Rectal smooth muscle tissue (tissue), 1 donor: Measurements from ENCODE around the gene MOGAT3.

ENCODE experiments used
- H3K27ac ChIP-seq: one replicate; pipeline ENCODE4 v1.7.0; 2013; ENCODE audit warnings: low read depth, low read length, inconsistent platforms
- H3K27me3 ChIP-seq: one replicate; pipeline ENCODE4 v1.7.0; 2013; ENCODE audit warnings: low read length; ENCODE audit not compliant: control insufficient read depth, insufficient read depth
- H3K36me3 ChIP-seq: one replicate; pipeline ENCODE4 v1.7.0; 2013; ENCODE audit warnings: low read length; ENCODE audit not compliant: control insufficient read depth, insufficient read depth
- H3K4me1 ChIP-seq: one replicate; pipeline ENCODE4 v1.7.0; 2013; ENCODE audit warnings: low read length; ENCODE audit not compliant: control insufficient read depth, insufficient read depth
- H3K4me3 ChIP-seq: one replicate; pipeline ENCODE4 v1.7.0; 2013; ENCODE audit warnings: low read length
- H3K9ac ChIP-seq: one replicate; pipeline ENCODE4 v1.7.0; 2013; ENCODE audit warnings: low read length

Gene MOGAT3

DNA sequence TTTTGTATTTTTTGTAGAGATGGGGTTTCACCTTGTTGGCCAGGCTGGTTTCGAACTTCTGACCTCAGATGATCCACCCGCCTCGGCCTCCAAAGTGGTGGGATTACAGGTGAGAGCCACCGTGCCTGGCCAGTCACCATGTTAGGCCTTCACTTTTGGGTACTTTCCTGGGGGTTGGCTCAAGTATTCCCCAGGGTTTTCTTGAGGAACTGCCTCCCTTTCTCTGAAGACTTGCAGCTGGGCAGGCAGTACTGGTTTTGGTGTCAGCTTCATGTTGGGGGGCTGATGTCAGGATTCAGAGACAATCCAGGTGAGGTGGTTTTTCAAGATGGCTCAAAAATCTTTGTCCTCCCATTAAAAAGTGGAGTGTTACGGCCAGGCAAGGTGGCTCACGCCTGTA lies 24.8 kb upstream of the MOGAT3 start:
- H3K27me3 ChIP-seq = no peaks in the 10 kb centered on the region
- H3K36me3 ChIP-seq = peaks cover 22% of the 10 kb centered on the region
- H3K4me1 ChIP-seq = no peaks in the 10 kb centered on the region
- H3K27ac ChIP-seq = no peak overlapping the region
- no peak overlapping the region for H3K9ac ChIP-seq
- no peak overlapping the region for H3K4me3 ChIP-seq

- no peaks in the 10 kb centered on the region for H3K27me3 ChIP-seq
- H3K9ac ChIP-seq = no peak overlapping the region
- H3K4me1 ChIP-seq = peaks cover 3% of the 10 kb centered on the region
- peaks cover 22% of the 10 kb centered on the region for H3K36me3 ChIP-seq
- no peak overlapping the region for H3K27ac ChIP-seq
- no peak overlapping the region for H3K4me3 ChIP-seq
Measured at GRCh38 chr7:101223528-101223927, 22.7 kb upstream of the MOGAT3 start.

- Histone ChIP-seq H3K27me3 (no peaks in the 10 kb centered on the region), H3K27ac (no peak overlapping the region), H3K9ac (no peak overlapping the region), H3K4me3 (no peak overlapping the region), H3K4me1 (peaks cover 5% of the 10 kb centered on the region), H3K36me3 (peaks cover 19% of the 10 kb centered on the region)
Measured at GRCh38 chr7:101222275-101222830, 21.5 kb upstream of the MOGAT3 start.

DNA sequence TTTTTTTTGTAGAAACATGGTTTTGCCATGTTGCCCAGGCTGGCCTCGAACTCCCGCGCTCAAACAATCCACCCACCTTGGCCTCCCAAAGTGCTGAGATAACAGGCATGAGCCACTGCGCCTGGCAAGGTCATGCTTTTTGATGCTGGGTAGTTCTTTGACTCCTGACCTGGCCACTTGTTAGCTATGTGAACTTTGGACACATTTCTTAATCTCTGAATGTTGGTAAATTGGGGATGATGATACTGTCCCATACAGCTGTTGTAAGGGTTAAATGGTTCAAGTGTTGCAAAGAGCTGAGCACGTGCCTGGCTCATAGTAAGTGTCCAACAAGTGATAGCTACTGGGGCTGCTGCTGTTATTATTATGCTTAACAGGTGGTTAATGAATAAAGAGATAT lies 19.5 kb upstream of the MOGAT3 start:
- no peak overlapping the region for H3K27ac ChIP-seq
- no peak overlapping the region for H3K9ac ChIP-seq
- H3K4me1 ChIP-seq = peaks cover 13% of the 10 kb centered on the region
- H3K4me3 ChIP-seq = no peak overlapping the region
- peaks cover 16% of the 10 kb centered on the region for H3K36me3 ChIP-seq
- H3K27me3 ChIP-seq = no peaks in the 10 kb centered on the region

DNA sequence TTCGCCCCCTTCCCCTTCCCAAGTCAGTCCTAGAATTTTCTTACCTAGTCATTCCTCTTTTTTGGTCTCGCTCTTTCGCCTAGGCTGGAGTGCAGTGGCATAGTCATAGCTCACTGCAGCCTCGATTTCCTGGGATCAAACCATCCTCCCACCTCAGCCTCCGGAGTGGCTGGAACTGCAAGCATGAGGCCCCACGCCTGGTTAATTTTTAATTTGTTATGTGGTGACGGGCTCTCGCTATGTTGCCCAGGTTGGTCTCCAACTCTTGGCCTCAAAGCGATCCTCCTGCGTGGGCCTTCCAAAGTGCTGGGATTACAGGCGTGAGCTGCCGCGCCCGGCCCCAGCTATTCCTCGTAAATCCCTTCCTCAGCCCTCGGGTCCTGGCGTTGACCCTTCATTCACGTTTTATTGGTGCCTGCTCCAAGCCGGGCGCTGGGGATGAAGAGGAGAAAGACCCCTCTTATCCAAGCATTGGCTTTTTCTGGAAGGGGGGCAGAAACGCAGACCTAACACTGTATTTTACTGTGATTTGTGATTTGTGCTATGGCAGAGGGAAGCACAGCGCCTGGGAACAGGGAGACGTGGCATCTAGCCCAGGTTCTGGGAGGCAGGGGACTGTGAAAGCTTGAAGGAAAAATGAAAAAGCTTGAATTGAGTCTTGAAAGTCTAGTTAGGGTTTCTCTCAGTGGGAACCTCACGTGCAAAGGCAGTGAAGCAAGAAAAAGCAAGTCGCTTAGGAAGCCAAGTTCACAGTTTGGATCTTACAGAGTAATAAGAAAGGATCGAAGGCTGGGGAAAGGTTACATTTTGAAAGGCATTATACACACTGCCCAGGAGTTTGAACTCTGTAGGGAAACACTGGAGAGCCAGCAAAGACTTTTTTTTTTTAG lies 17.6 kb upstream of the MOGAT3 start:
- no peak overlapping the region for H3K27ac ChIP-seq
- peaks cover 8% of the 10 kb centered on the region for H3K36me3 ChIP-seq
- peaks cover 13% of the 10 kb centered on the region for H3K4me1 ChIP-seq

GRCh38 chr7:101217388-101218235 lies 16.8 kb upstream of the MOGAT3 start, which contains the start of the genes PLOD3 and ZNHIT1:
TSS of gene PLOD3 (minus strand) at chr7:101217581. CDS start at chr7:101217274, 307 bp downstream.
TSS of gene ZNHIT1 (plus strand) at chr7:101218165. CDS start at chr7:101218196, 31 bp downstream.
- peak within 1 kb of the TSS; percentile 82 for H3K27ac ChIP-seq
- H3K4me3 ChIP-seq = peak within 1 kb of the TSS; percentile 87
- peaks cover 4% of the 10 kb centered on the region for H3K36me3 ChIP-seq
- peak within 1 kb of the TSS; percentile 69 for H3K9ac ChIP-seq
- peaks cover 13% of the 10 kb centered on the region for H3K4me1 ChIP-seq
- H3K27me3 ChIP-seq = no peaks in the 10 kb centered on the region

More for the DNA sequence above, 17.6 kb upstream of the MOGAT3 start:
- Histone ChIP-seq H3K9ac (peak overlapping the region; percentile 33), H3K4me3 (peak overlapping the region; percentile 87), H3K27me3 (no peaks in the 10 kb centered on the region)

DNA sequence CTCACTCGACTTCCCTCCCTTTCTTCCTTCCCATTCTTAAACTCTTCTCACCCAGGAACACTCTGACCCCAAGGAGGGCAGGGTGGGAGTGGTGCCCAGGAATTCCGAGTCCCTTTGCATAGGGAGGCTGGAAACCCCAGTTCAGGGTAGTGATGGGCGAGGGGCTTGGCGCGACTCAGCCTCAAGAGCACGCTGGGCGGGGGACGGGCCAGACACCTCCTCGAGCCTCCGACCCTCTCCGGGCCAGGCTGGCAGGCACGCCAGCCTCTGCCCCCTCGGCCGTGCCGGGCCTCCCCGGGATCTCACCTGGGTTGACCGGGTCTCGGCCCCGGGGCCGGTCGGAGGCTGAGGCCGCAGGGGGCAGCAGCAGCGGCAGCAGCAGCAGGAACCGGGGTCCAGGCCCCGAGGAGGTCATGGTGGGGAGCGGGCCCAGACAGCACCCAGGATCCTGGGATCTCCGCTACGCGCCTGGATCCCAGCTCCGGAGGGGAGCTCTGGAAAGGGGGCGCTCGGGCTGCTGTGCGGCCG lies 16.1 kb upstream of the MOGAT3 start:
- Histone ChIP-seq H3K9ac (peak overlapping the region; percentile 69), H3K4me3 (peak overlapping the region; percentile 80), H3K27ac (peak overlapping the region; percentile 82), H3K27me3 (no peaks in the 10 kb centered on the region), H3K36me3 (peaks cover 6% of the 10 kb centered on the region), H3K4me1 (peaks cover 13% of the 10 kb centered on the region)

DNA sequence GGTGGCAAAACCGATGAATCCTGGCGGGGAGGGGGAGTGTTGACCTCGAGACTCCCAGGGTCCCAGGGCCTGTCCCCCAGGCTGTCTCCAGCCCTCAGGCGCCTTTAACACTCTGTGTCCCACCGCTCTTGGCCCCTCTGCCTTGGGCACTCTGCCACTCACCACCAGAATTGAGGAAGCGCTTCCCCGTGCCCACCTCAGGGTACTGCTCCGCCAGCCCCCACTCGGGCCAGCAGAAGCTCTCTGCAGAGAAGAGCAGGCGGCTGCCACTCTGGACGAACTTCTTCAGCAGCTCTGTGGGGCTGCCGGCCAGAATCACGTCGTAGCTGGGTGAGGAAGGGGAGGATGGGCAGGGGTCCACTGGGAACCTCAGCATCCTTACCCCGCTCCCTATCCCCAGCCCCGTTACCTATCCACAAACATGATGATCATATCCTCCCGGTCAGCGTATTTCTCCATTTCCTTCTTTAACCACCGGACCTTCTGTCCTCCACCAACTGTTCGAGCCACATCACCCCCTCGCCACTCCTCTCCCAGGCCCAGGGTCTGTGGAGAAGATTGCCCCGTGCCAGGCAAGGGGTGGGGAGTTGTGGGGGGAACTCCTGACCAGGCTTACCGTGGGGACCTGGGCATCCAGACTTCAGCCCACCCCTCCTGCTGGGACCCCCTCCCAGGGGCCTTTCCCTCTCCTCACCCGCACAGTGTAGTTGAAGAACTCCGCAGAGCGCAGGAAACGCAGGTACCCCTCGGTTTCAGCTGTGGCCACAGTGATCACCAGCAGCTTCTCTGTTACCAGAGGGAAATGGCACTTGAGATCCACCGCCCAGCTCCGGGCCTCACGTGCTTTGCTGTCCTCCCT lies 15.4 kb upstream of the MOGAT3 start:
- Histone ChIP-seq H3K36me3 (peaks cover 5% of the 10 kb centered on the region), H3K4me3 (peak overlapping the region; percentile 80), H3K27me3 (no peaks in the 10 kb centered on the region), H3K9ac (peak overlapping the region; percentile 69), H3K4me1 (peaks cover 13% of the 10 kb centered on the region), H3K27ac (no peak overlapping the region)

GRCh38 chr7:101212014-101212413 lies 11.2 kb upstream of the MOGAT3 start:
- Histone ChIP-seq H3K36me3 (peaks cover 15% of the 10 kb centered on the region), H3K9ac (no peak overlapping the region), H3K27ac (no peak overlapping the region), H3K27me3 (no peaks in the 10 kb centered on the region), H3K4me3 (no peak overlapping the region), H3K4me1 (peaks cover 8% of the 10 kb centered on the region)

DNA sequence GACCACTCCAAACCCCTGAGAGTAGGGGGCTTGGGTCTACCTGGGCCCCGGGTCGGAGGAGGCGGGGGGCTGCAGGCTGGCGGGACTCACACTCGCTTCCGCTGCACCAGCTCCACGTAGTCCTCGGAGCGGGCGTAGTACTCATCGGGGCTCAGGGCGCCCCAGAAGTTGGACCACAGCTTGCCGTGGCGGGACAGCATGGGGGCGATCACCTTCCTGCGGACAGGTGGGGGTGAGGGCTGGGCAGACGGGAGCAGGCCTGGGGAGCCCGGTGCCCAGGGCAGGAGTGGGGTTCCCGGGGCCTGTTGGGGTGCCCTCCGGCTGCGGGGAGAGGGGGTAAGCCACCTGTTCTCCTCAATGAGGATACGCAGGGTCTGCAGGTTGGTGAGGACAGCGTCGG lies 10.7 kb upstream of the MOGAT3 start:
- peaks cover 16% of the 10 kb centered on the region for H3K36me3 ChIP-seq
- no peak overlapping the region for H3K4me3 ChIP-seq
- no peaks in the 10 kb centered on the region for H3K27me3 ChIP-seq
- H3K9ac ChIP-seq = no peak overlapping the region
- H3K27ac ChIP-seq = no peak overlapping the region
- H3K4me1 ChIP-seq = peaks cover 6% of the 10 kb centered on the region

GRCh38 chr7:101210143-101210542 lies 9.3 kb upstream of the MOGAT3 start:
- Histone ChIP-seq H3K36me3 (peaks cover 16% of the 10 kb centered on the region), H3K4me3 (no peak overlapping the region), H3K9ac (no peak overlapping the region), H3K27ac (no peak overlapping the region), H3K4me1 (no peaks in the 10 kb centered on the region), H3K27me3 (no peaks in the 10 kb centered on the region)
